Heart right ventricle (tissue), 16 donors: Measurements from ENCODE around the gene SIGLECL1. TPM values are rescaled to one million over a fixed set of nuclear protein-coding genes. Genes with fewer than 3 reads are reported as not detected.

Experiments
- ATAC-seq, 8 donors: fragments of 200-7000 bp; cut with Tn5 transposase; one replicate each; pipeline ENCODE4 v1.9.1; 2020; ENCODE audit warnings: mild to moderate bottlenecking in 8 of 8, moderate library complexity in 8 of 8, moderate number of reproducible peaks in 1 of 8
- DNase-seq, 2 donors: peaks; one replicate each; pipeline ENCODE4 v3.0.0-alpha.2; 2020
- H3K27ac ChIP-seq, 10 donors: fragments of 200-600 bp; sonication (generic) in 2 of 10; one replicate each; pipeline versions ENCODE4 v1.5.0 to v1.8.0; 2020 to 2022; ENCODE audit warnings: mild to moderate bottlenecking in 3 of 10
- H3K27me3 ChIP-seq, 7 donors: fragments of 200-600 bp; one replicate each; pipeline ENCODE4 v1.8.0; 2021 to 2022; ENCODE audit warnings: mild to moderate bottlenecking in 2 of 7
- H3K36me3 ChIP-seq, 9 donors: fragments of 200-600 bp; sonication (generic) in 1 of 9; one replicate each; pipeline versions ENCODE4 v1.5.0 to v1.8.0; 2020 to 2022; ENCODE audit warnings: mild to moderate bottlenecking in 2 of 9
- H3K4me1 ChIP-seq, 9 donors: fragments of 200-600 bp; sonication (generic) in 1 of 9; one replicate each; pipeline versions ENCODE4 v1.5.0 to v1.8.0; 2020 to 2022; ENCODE audit warnings: mild to moderate bottlenecking in 4 of 9
- H3K4me3 ChIP-seq, 10 donors: fragments of 200-600 bp; sonication (generic) in 2 of 10; one replicate each; pipeline versions ENCODE4 v1.5.0 to v1.8.0; 2020 to 2022; ENCODE audit warnings: mild to moderate bottlenecking in 7 of 10, moderate library complexity in 2 of 10
- H3K9me3 ChIP-seq, 11 donors: fragments of 200-600 bp in 10 of 11; sonication (generic) in 2 of 11; one replicate each; pipeline versions ENCODE4 v1.5.0 to v1.8.0; 2013 to 2022; ENCODE audit warnings: mild to moderate bottlenecking in 2 of 11, control low read depth in 1 of 11, moderate library complexity in 1 of 11
- CTCF ChIP-seq, 9 donors: fragments of 200-600 bp; sonication (generic) in 2 of 9; IDR thresholded peaks; one replicate each; pipeline versions ENCODE4 v1.5.0 to v1.8.0; 2021 to 2022; ENCODE audit warnings: antibody characterized with exemption in 9 of 9, mild to moderate bottlenecking in 5 of 9, moderate library complexity in 1 of 9
- WGBS, 2 donors: extraction: QIAGEN DNeasy Blood & Tissue Kit; methylation state at CpG; one replicate each; pipeline ENCODE4 v1.1.7; 2013; ENCODE audit warnings: inconsistent platforms in 1 of 2; 5-methylcytosine and 5-hydroxymethylcytosine counted together
- intact Hi-C, 10 donors: fragments of 100-400 bp; cut with DNase I; formaldehyde crosslinking; loops; one replicate each; pipeline versions ENCODE4 v1.11.1 to v1.14.2; 2022
- polyA plus RNA-seq, 2 donors: library from polyadenylated mRNA; stranded (reverse); fragments of 200-250 nt; gene quantifications; one replicate each; pipeline ENCODE4 v1.2.3, GENCODE V29; 2013
- total RNA-seq, 10 donors: library from RNA; stranded (reverse); fragmentation: NEBNext Ultra II Directional in 3 of 10; extraction: Animal tissue kit (Norgen Biotek cat#: 25700) in 3 of 10; gene quantifications; one replicate each; pipeline versions ENCODE4 v1.2.1 to v1.2.4, GENCODE V29; 2021 to 2023
- donor health status: Arrhythmogenic right ventricular cardiomyopathy.
- donor health status: ischemic (EF 13 %, LVEDD 7.1; RV severe dilation, severe dysfunction).
- donor health status: healthy with polysubstance abuse.
- donor health status: DM: no; HTN: yes; CAD: no.
- donor health status: DM: no; HTN: no; CAD: no.
- donor health status: ischemic (EF 25% LVEDD 6.9; RV normal size, moderate dysfunction).
- donor health status: ischemic (EF 25% LVEDD 5.7; RV mildly dilated, moderate dysfunction).
- donor health status: healthy.
- donor health status: DM: yes; HTN: yes; CAD: no.
- donor health status: Ischemic cardiomyopathy.
- donor health status: ischemic (EF 35%, LVEDD 5.7; RV mildly dilated, moderate dysfunction).
- donor health status: nonischemic (EF 11% LVEDD 7.7; RV severe dilation, severe dysfunction).
- donor health status: DM: yes; HTN: yes; CAD: no.
- donor health status: PGD.
- donor health status: ischemic (EF 29% LVEDD 5.4; RV normal size, mild dysfunction).
- donor health status: nonischemic (EF 23%, LVEDD 6.1; RV moderate dilation, normal function).

The SIGLECL1 gene
- total and polyA plus RNA-seq, 12 donors = not detected

GRCh38 chr19:51246164-51246552 is 4.7 kb upstream of the SIGLECL1 start:
- no peak for TF ChIP-seq CTCF (IDR thresholded peaks at IDR 0.05)
- H3K27me3 ChIP-seq = peaks cover 0 to 16% (median 8%) of the 10 kb centered on the region in 7 donors
- no peak overlapping the region for H3K4me3 ChIP-seq
- peaks cover 0 to under 1% (median 0%) of the 10 kb centered on the region in 9 donors for H3K36me3 ChIP-seq
- intact Hi-C loops = no loop called here
- no peak for DNase-seq
- H3K4me1 ChIP-seq = peaks cover 0 to 55% (median 0%) of the 10 kb centered on the region in 9 donors
- WGBS, 2 donors = 69 to 77% methylated on average over 5 of the region's 5 CpGs
- peak overlapping the region in 1 of 10 donors; percentile 41 for H3K27ac ChIP-seq
- H3K9me3 ChIP-seq = peaks cover 0 to 4% (median 0%) of the 10 kb centered on the region in 11 donors
- ATAC-seq = peak in 2 of 8 donors; percentile 55 to 59

GRCh38 chr19:51247972-51248590 is 2.8 kb upstream of the SIGLECL1 start:
- Histone ChIP-seq H3K4me1 (peaks cover 0 to 48% (median 0%) of the 10 kb centered on the region in 9 donors), H3K27me3 (peaks cover 0 to 16% (median 10%) of the 10 kb centered on the region in 7 donors), H3K9me3 (no peaks in the 10 kb centered on the region), H3K36me3 (no peaks in the 10 kb centered on the region), H3K4me3 (no peak overlapping the region), H3K27ac (no peak overlapping the region)
- WGBS, 2 donors = 71 to 72% methylated on average over 7 of the region's 7 CpGs
- ATAC-seq (no peak), DNase-seq (no peak)
- TF ChIP-seq CTCF (IDR thresholded peaks at IDR 0.05) = no peak
- intact Hi-C loops = no loop called here

GRCh38 chr19:51251468-51251820 is 564 bp downstream of the SIGLECL1 start:
- DNase-seq = no peak
- Histone ChIP-seq H3K4me1 (peaks cover 0 to 28% (median 0%) of the 10 kb centered on the region in 9 donors), H3K27ac (no peak overlapping the region), H3K36me3 (no peaks in the 10 kb centered on the region), H3K9me3 (no peaks in the 10 kb centered on the region), H3K4me3 (no peak overlapping the region), H3K27me3 (peaks cover 0 to 23% (median 16%) of the 10 kb centered on the region in 7 donors)
- no peak for TF ChIP-seq CTCF (IDR thresholded peaks at IDR 0.05)
- 80 to 86% methylated on average over 9 of the region's 9 CpGs for WGBS, 2 donors
- ATAC-seq = no peak
- intact Hi-C loops = loop anchor here in 1 of 10 donors (10.0 kb wide), 1 partner anchor 97 kb away; no protein-coding TSS in a partner anchor

- peak overlapping the region in 1 of 10 donors; percentile 80 for H3K27ac ChIP-seq
- no peaks in the 10 kb centered on the region for H3K36me3 ChIP-seq
- WGBS, 2 donors = 77 to 80% methylated on average over 9 of the region's 9 CpGs
- DNase-seq (no peak), ATAC-seq (no peak)
- peaks cover 0 to 26% (median 16%) of the 10 kb centered on the region in 7 donors for H3K27me3 ChIP-seq
- H3K4me3 ChIP-seq = no peak overlapping the region
- intact Hi-C loops = loop anchor here in 1 of 10 donors (10.0 kb wide), 1 partner anchor 98 kb away; no protein-coding TSS in a partner anchor
- H3K4me1 ChIP-seq = peaks cover 0 to 19% (median 0%) of the 10 kb centered on the region in 9 donors
- TF ChIP-seq CTCF (IDR thresholded peaks at IDR 0.05) = no peak
- no peaks in the 10 kb centered on the region for H3K9me3 ChIP-seq
Observed at GRCh38 chr19:51252306-51253079, 1.6 kb downstream of the SIGLECL1 start.
